ENCODE data around the gene TLE5. TPM values are rescaled to one million over a fixed set of nuclear protein-coding genes. Genes with fewer than 3 reads are reported as not detected.
A peak's percentile ranks its signal among the peaks of the same experiment; 100 is the strongest.

TLE5 gene
- total RNA-seq, 2 experiments from 2014 or later = 508 to 583 TPM

- no peaks in the 10 kb centered on the region for H3K9me3 Mint-ChIP-seq (ENCODE audit: low read depth)
- CTCF ChIA-PET = interaction anchor here (1.2 to 1.3 kb wide), 3 partner anchors 8 to 139 kb away, joined by 3 to 5 read pairs (median 4); no protein-coding TSS in a partner anchor
These were observed 38.7 kb upstream of the TLE5 start for GRCh38 chr19:3100747-3101730.

GRCh38 chr19:3100331-3100730, 38.0 kb upstream of the TLE5 start:
- H3K4me1 Mint-ChIP-seq = peaks cover 23% of the 10 kb centered on the region
- no peak overlapping the region for H3K27ac Mint-ChIP-seq
- H3K9me3 Mint-ChIP-seq (ENCODE audit: low read depth) = no peaks in the 10 kb centered on the region
- no peak for ATAC-seq
- no peaks in the 10 kb centered on the region for H3K36me3 Mint-ChIP-seq
- H3K27me3 Mint-ChIP-seq = peaks cover 42% of the 10 kb centered on the region
- CTCF ChIA-PET = interaction anchor here (1.2 to 1.3 kb wide), 2 partner anchors 8 to 10 kb away, joined by 3 to 4 read pairs; no protein-coding TSS in a partner anchor
- DNase-seq = no peak
- H3K4me3 Mint-ChIP-seq = no peak overlapping the region

More at GRCh38 chr19:3100747-3101730, 38.7 kb upstream of the TLE5 start:
- H3K27me3 Mint-ChIP-seq = peaks cover 35% of the 10 kb centered on the region
- DNase-seq (no peak), ATAC-seq (no peak)
- no peak overlapping the region for H3K4me3 Mint-ChIP-seq
- H3K4me1 Mint-ChIP-seq = peaks cover 16% of the 10 kb centered on the region
- H3K36me3 Mint-ChIP-seq = no peaks in the 10 kb centered on the region
- H3K27ac Mint-ChIP-seq = no peak overlapping the region

GRCh38 chr19:3099347-3100145, 37.3 kb upstream of the TLE5 start:
- DNase-seq (no peak), ATAC-seq (no peak)
- CTCF ChIA-PET = interaction anchor here (1.2 to 1.5 kb wide), 2 partner anchors 9 to 27 kb away, joined by 4 to 5 read pairs (median 4); no protein-coding TSS in a partner anchor
- Mint-ChIP-seq H3K27me3 (peaks cover 47% of the 10 kb centered on the region), H3K27ac (no peak overlapping the region), H3K4me1 (peaks cover 27% of the 10 kb centered on the region), H3K4me3 (no peak overlapping the region), H3K36me3 (no peaks in the 10 kb centered on the region), H3K9me3 (ENCODE audit: low read depth) (no peaks in the 10 kb centered on the region)

GRCh38 chr19:3098515-3099346, 36.4 kb upstream of the TLE5 start:
- CTCF ChIA-PET = interaction anchor here (1.2 to 1.5 kb wide), 2 partner anchors 10 to 27 kb away, joined by 4 to 5 read pairs; no protein-coding TSS in a partner anchor
- peaks cover 23% of the 10 kb centered on the region for H3K4me1 Mint-ChIP-seq
- H3K36me3 Mint-ChIP-seq = no peaks in the 10 kb centered on the region
- peak; percentile 11 for ATAC-seq
- no peak overlapping the region for H3K4me3 Mint-ChIP-seq
- no peaks in the 10 kb centered on the region for H3K9me3 Mint-ChIP-seq (ENCODE audit: low read depth)
- H3K27me3 Mint-ChIP-seq = peaks cover 47% of the 10 kb centered on the region
- H3K27ac Mint-ChIP-seq = no peak overlapping the region
- no peak for DNase-seq

- CTCF ChIA-PET = interaction anchor here (1.5 kb wide), 1 partner anchor 11 kb away, joined by 5 read pairs; no protein-coding TSS in a partner anchor
These were observed 35.8 kb upstream of the TLE5 start for GRCh38 chr19:3098141-3098514.

GRCh38 chr19:3097442-3097871, 35.2 kb upstream of the TLE5 start:
- Mint-ChIP-seq H3K27me3 (peaks cover 57% of the 10 kb centered on the region), H3K27ac (no peak overlapping the region), H3K4me3 (no peak overlapping the region), H3K4me1 (peaks cover 21% of the 10 kb centered on the region), H3K9me3 (ENCODE audit: low read depth) (no peaks in the 10 kb centered on the region), H3K36me3 (no peaks in the 10 kb centered on the region)
- CTCF ChIA-PET = interaction anchor here (0.6 to 1.5 kb wide), 3 partner anchors 11 to 135 kb away, joined by 3 to 5 read pairs (median 3); no protein-coding TSS in a partner anchor
- ATAC-seq = no peak
- no peak for DNase-seq

More at GRCh38 chr19:3098141-3098514, 35.8 kb upstream of the TLE5 start:
- Mint-ChIP-seq H3K4me3 (no peak overlapping the region), H3K27ac (no peak overlapping the region), H3K4me1 (peaks cover 21% of the 10 kb centered on the region), H3K36me3 (no peaks in the 10 kb centered on the region), H3K27me3 (peaks cover 51% of the 10 kb centered on the region), H3K9me3 (ENCODE audit: low read depth) (no peaks in the 10 kb centered on the region)
- DNase-seq (no peak), ATAC-seq (no peak)

GRCh38 chr19:3096902-3097326, 34.6 kb upstream of the TLE5 start:
- Mint-ChIP-seq H3K27me3 (peaks cover 56% of the 10 kb centered on the region), H3K4me1 (peaks cover 21% of the 10 kb centered on the region), H3K36me3 (no peaks in the 10 kb centered on the region), H3K27ac (no peak overlapping the region), H3K4me3 (no peak overlapping the region), H3K9me3 (ENCODE audit: low read depth) (no peaks in the 10 kb centered on the region)
- CTCF ChIA-PET = interaction anchor here (1.0 to 1.5 kb wide), 3 partner anchors 9 to 134 kb away, joined by 3 to 4 read pairs (median 3); no protein-coding TSS in a partner anchor
- DNase-seq (no peak), ATAC-seq (no peak)

GRCh38 chr19:3096267-3096901, 34.1 kb upstream of the TLE5 start:
- DNase-seq = no peak
- peaks cover 21% of the 10 kb centered on the region for H3K4me1 Mint-ChIP-seq
- H3K36me3 Mint-ChIP-seq = no peaks in the 10 kb centered on the region
- H3K4me3 Mint-ChIP-seq = no peak overlapping the region
- CTCF ChIA-PET = interaction anchor here (1.0 to 2.1 kb wide), 4 partner anchors 8 to 134 kb away, joined by 3 to 12 read pairs (median 4); no protein-coding TSS in a partner anchor
- peaks cover 56% of the 10 kb centered on the region for H3K27me3 Mint-ChIP-seq
- no peak overlapping the region for H3K27ac Mint-ChIP-seq
- ATAC-seq = no peak
- no peaks in the 10 kb centered on the region for H3K9me3 Mint-ChIP-seq (ENCODE audit: low read depth)

- CTCF ChIA-PET = interaction anchor here (0.5 to 2.1 kb wide), 5 partner anchors 9 to 896 kb away, joined by 3 to 12 read pairs (median 4); no protein-coding TSS in a partner anchor
- H3K27me3 Mint-ChIP-seq = peaks cover 56% of the 10 kb centered on the region
- no peak overlapping the region for H3K27ac Mint-ChIP-seq
- ATAC-seq = no peak
- H3K4me3 Mint-ChIP-seq = peak overlapping the region; percentile 40
- no peaks in the 10 kb centered on the region for H3K36me3 Mint-ChIP-seq
- DNase-seq = no peak
- H3K4me1 Mint-ChIP-seq = peaks cover 21% of the 10 kb centered on the region
- no peaks in the 10 kb centered on the region for H3K9me3 Mint-ChIP-seq (ENCODE audit: low read depth)
These were observed 33.3 kb upstream of the TLE5 start for GRCh38 chr19:3095441-3096191.

GRCh38 chr19:3094601-3095440, 32.5 kb upstream of the TLE5 start:
- Mint-ChIP-seq H3K36me3 (no peaks in the 10 kb centered on the region), H3K9me3 (ENCODE audit: low read depth) (no peaks in the 10 kb centered on the region), H3K27me3 (peaks cover 51% of the 10 kb centered on the region), H3K4me1 (peaks cover 21% of the 10 kb centered on the region), H3K4me3 (peak overlapping the region; percentile 40), H3K27ac (no peak overlapping the region)
- DNase-seq = no peak
- ATAC-seq = peak; percentile 28
- CTCF ChIA-PET = interaction anchor here (0.6 to 2.1 kb wide), 4 partner anchors 9 to 144 kb away, joined by 3 to 12 read pairs (median 4); no protein-coding TSS in a partner anchor

Data from activated CD8-positive, alpha-beta memory T cell treated with anti-CD3 and anti-CD28 coated beads, Interleukin-2, amount 10 ng/mL, durations not matched to agents 7 days and 5 days (primary cell).